Kidney epithelial cell (primary cell): ENCODE measurements around the gene ISCA2. TPM values are rescaled to one million over a fixed set of nuclear protein-coding genes. Genes with fewer than 3 reads are reported as not detected.

Experiments
- DNase-seq: peaks from one replicate; pipeline ENCODE4 v3.0.0-alpha.2; 2010; ENCODE audit warnings: low read depth
- H3K27me3 ChIP-seq: 2 replicates; pipeline ENCODE4 v1.6.0; 2011; ENCODE audit warnings: low read length; ENCODE audit not compliant: control insufficient read depth, insufficient read depth
- H3K36me3 ChIP-seq: 2 replicates; pipeline ENCODE4 v1.5.1; 2011; ENCODE audit warnings: low read length; ENCODE audit not compliant: control insufficient read depth, insufficient read depth
- H3K4me3 ChIP-seq: 2 replicates; pipeline ENCODE4 v1.5.1; 2011; ENCODE audit warnings: low read depth, mild to moderate bottlenecking, control low read depth, low read length
- total RNA-seq: library from RNA; depleted of rRNA; stranded (reverse); fragments of >200 nt; gene quantifications from 2 replicates; pipeline ENCODE4 v1.2.3, GENCODE V29; 2015
- TF ChIP-seq, protein P1 (sequence below): IDR thresholded peaks from 2 replicates; pipeline ENCODE4 v1.5.1; 2011; ENCODE audit warnings: mild to moderate bottlenecking, moderate library complexity, low read length, control low read depth, inconsistent platforms; ENCODE audit not compliant: insufficient read depth, poor library complexity, severe bottlenecking

Gene ISCA2
- total RNA-seq, 1 donor from 2014 or later = 12.1 TPM

DNA sequence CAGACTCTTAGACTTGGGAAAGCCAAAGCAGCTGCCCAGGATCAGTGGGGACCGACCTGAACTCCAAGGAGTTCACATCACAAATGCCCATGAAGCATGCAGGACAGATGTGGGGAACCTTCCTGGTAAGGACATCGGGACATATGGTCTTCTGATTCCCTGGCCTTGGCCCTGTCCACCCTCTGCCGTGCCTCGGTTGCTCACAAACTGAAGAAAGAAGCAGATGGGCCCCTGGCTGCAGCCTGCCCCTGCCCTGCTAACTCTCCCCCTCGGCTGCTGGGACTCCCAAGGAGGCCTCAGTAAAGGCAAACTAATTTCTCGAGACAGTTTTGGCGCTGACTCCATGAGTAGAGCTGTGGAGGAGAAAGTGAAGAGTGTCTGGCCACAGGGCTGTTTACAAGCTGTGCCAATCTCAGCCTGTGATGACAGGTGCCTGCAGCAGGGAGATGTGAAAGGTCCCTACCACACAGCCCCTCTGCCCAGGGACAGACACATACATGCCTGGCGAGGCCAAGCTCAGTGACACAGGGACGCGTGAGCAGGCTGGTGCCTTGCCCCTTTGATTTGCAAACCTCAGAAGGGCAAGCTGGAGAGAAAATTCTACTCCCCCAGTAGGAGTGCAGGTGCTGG is 48.6 kb downstream of the ISCA2 start:
- TF ChIP-seq, protein P1, sequence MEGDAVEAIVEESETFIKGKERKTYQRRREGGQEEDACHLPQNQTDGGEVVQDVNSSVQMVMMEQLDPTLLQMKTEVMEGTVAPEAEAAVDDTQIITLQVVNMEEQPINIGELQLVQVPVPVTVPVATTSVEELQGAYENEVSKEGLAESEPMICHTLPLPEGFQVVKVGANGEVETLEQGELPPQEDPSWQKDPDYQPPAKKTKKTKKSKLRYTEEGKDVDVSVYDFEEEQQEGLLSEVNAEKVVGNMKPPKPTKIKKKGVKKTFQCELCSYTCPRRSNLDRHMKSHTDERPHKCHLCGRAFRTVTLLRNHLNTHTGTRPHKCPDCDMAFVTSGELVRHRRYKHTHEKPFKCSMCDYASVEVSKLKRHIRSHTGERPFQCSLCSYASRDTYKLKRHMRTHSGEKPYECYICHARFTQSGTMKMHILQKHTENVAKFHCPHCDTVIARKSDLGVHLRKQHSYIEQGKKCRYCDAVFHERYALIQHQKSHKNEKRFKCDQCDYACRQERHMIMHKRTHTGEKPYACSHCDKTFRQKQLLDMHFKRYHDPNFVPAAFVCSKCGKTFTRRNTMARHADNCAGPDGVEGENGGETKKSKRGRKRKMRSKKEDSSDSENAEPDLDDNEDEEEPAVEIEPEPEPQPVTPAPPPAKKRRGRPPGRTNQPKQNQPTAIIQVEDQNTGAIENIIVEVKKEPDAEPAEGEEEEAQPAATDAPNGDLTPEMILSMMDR = no peak
- no peak overlapping the region for H3K4me3 ChIP-seq
- H3K36me3 ChIP-seq = no peaks in the 10 kb centered on the region
- DNase-seq = no peak
- H3K27me3 ChIP-seq = no peaks in the 10 kb centered on the region

DNA sequence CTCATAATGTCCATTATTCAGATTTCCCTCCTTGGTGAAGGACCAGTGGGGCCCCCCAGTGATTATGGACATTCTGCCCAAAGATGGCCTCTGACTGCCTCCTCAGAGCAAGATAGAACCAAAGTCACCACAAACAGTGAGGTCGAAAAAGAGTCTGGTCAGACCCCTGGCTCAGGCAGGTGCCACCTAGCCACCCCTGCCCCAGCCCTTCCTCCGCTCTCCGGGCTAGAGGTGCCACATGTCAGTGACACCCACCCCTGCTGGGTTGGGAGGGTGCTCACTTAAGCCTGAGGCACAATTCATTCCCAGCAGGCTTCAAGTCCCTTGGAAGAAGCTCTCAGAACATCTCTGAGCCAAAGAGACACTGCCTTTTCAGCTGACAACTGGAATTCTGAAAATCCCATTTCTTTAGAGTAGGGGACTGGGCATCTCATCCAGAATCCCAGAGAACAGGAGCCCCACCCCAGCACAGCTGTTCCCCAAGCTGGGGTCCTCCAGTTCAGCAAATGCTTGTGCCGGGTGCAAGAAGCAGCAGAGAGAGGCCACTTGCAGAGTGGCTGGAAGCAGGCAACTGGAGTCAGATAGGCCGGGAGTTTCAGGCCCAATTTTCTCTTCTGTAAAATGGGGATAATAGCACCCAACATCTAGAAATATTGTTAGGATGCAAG is 50.3 kb downstream of the ISCA2 start:
- Histone ChIP-seq H3K4me3 (no peak overlapping the region), H3K36me3 (no peaks in the 10 kb centered on the region)
- TF ChIP-seq, protein P1 = no peak

DNA sequence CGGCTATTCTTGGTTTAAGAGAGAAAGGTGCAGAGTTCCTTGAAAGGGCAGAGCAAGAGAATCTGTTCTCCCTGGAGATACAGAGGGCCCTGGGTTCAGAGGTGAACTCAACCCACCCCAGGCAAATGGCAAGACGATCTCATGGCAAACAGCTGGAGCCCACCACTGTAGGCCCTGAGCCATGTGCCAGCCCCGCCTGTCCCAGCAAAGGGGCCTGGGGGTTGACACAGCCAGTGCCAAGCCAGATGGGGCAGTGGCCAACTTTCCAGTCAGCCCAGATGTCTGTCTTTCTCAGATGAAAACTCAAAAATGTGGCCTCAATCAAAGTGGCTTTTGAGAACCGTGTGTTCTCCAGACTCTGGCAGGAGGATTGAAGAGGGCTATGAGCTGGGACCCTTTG is 51.8 kb downstream of the ISCA2 start:
- no peak for DNase-seq
- no peak overlapping the region for H3K4me3 ChIP-seq

More for the DNA sequence above, 50.3 kb downstream of the ISCA2 start:
- no peak for DNase-seq
- H3K27me3 ChIP-seq = no peaks in the 10 kb centered on the region

DNA sequence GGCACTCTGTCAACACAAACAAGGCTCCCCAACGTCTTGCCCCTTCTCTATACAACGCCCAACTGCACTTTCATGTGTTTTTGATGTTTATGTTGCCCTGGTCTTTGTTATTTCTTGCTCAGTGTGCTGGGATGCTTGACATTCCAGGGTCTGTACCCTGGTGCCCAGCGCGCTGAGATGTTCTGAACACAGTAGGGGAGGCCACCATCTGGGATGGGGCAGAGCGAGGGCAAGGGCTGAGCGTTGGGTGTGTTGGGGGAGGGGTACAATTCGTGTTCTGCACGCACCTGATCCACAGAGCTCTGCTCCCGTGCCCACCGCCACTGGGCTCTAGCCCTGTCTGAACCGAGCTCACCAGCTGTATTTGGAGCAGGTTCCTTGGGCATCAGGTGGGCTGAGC is 52.9 kb downstream of the ISCA2 start:
- Histone ChIP-seq H3K36me3 (no peaks in the 10 kb centered on the region), H3K27me3 (no peaks in the 10 kb centered on the region), H3K4me3 (no peak overlapping the region)
- DNase-seq = no peak
- TF ChIP-seq, protein P1 = no peak

More for the DNA sequence above, 51.8 kb downstream of the ISCA2 start:
- Histone ChIP-seq H3K27me3 (no peaks in the 10 kb centered on the region), H3K36me3 (no peaks in the 10 kb centered on the region)
- TF ChIP-seq, protein P1 = no peak

Other genes starting within 250 kb of the ISCA2 start
- gene ABCD4, start 190.8 kb upstream of the ISCA2 start, total RNA-seq = 61.1 and 63.7 TPM in 2 replicates
- gene VRTN, start 145.3 kb upstream of the ISCA2 start, total RNA-seq = not detected in 2 replicates
- not detected in 2 replicates for gene SYNDIG1L, start 67.6 kb upstream of the ISCA2 start, total RNA-seq
- 349 and 415 TPM in 2 replicates for gene NPC2, start 460 bp upstream of the ISCA2 start, total RNA-seq
- gene LTBP2, start 118.5 kb downstream of the ISCA2 start, total RNA-seq = 69.5 and 81.5 TPM in 2 replicates
- 40.2 and 43.9 TPM in 2 replicates for gene AREL1, start 219.3 kb downstream of the ISCA2 start, total RNA-seq
- 44.4 and 45.4 TPM in 2 replicates for gene FCF1, start 219.4 kb downstream of the ISCA2 start, total RNA-seq